ENCODE results near the gene VTI1B.
"Not testable (repeated sequence)": the region's sequence is repeated elsewhere in the genome, so short reads cannot be mapped to it uniquely, and the experiment has no call there.

VTI1B gene, protein sequence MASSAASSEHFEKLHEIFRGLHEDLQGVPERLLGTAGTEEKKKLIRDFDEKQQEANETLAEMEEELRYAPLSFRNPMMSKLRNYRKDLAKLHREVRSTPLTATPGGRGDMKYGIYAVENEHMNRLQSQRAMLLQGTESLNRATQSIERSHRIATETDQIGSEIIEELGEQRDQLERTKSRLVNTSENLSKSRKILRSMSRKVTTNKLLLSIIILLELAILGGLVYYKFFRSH

DNA sequence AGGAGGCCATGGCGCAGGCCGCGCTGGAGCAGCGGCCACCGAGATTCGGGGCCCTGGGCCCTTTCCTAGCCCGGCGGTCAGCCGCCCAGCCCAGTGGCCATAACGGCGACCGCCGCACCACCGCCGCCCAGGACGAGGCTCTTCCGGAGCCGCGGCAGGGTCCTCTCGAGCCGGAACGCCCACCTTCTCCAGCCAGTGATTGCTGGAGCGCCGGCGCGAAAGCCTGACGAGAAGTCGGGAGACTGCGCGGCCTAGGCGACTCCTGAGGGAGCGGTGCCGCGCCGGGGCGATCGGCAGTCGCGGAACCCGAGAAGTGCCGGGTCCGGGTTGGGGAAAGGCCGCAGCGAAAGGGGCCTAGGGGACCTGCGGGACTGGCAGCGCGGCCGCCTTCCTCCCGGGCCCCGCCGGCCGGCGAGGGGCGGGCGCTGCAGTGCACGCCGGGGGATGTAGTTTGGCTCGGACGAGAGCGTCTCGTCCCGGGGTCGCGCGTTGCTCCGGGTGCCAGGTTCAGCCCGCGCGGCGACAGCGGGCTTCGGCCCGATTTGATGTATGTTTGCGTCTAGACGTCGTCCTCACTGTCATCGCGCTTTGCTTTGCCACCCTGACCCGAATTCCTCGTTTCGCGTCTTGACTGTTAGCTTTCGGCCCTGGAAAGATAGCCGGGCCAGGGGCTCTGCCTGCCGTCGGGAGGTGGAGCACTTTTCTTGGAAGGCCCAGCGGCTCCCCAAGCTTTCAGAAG, at the start of gene VTI1B:
Gene VTI1B (minus strand): TSS at position 153 of the 739 bp plus-strand sequence. CDS start 143 bp downstream, at position 10.
- DNase-seq: peak; percentile 76 to 79

DNA sequence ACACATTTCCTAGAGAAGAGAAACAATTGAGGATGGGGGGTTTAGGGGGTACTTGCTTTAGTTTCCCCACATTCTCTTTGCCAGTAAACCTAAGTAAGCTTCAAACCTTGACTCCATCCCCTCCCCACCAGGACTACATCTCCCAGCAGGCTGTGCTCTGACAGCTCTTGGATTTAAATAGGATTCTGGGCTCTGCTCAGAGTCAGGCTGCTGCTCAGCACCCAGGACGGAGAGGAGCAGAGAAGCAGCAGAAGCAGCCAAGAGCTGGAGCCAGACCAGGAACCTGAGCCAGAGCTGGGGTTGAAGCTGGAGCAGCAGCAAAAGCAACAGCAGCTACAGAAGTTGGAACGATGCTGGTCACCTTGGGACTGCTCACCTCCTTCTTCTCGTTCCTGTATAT, 47.9 kb upstream of the VTI1B start:
- DNase-seq: peak; percentile 13 to 20

DNA sequence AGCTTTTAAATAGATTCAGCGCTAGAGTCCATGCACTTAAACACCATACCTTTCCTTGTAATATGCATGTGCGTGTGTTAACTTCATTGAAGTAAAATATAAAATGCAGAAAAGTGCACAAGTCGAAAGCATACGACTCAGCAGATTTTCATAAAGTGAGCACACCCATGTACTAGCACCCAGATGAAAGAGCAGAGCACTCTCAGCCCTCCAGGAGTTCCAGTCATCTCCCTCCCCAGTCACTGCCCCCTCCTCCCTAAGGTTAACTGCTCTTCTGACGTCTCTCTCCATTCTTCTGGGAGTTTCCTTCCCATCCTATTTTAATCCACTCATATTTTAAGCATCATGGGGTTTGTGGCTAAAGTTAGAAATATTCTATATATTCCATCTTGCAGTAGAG, 47.4 kb upstream of the VTI1B start:
- DNase-seq: no peak

DNA sequence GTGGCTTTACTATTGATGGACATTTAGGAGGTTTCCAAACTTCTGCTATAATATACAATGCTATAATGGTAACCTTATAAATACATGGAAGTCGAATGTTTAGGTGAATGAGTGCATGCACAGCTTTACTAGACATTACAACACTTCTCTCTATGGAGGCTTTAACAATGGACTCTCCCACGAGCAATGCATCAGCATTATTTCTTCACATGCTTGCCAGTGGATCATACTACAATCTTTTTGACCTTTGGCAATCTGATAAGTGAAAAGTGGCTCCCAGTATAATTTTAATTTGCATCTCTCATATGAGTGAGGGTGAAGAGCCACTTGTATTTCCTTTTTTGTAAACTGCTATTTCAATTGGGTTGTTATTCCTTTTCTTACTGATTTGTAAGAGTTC, 45.4 kb upstream of the VTI1B start:
- no peak for DNase-seq

DNA sequence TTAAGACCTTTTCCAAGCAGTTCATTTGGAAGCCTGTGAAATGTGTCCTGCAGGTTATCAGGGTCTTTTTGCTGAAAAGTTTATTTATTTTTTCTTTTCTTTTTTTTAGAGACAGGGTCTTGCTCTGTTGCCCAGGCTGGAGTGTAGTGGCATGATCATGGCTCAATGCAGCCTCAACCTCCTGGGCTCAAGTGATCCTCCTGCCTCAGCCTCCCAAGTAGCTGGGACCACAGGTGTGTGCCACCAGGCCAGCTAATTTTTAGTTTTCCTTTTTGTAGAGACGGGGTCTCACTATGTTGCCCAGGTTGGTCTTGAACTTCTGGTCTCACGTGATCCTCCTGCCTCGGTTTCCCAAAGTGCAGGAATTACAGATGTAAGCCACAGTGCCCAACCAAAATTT, 45.0 kb upstream of the VTI1B start:
- not testable (repeated sequence) for DNase-seq

DNA sequence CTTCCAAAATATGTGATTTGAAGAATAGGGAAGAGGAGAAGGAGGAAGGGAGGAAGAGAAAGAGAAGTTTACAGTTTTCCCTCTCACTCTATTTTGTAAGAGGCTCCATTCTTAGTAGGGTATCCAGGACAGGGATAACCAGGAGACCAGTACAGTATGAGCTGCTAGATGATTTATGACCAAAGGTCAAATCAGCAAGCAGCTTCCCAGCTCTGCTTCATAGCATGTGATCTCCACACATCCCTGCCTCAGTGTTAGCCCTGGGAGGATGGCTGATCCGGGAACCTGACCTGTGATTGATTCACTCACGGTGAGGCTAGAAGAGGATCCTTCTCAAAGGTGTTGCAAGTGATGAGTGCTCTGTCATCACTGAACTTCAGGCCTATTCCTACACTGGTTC, 43.8 kb upstream of the VTI1B start:
- DNase-seq: no peak

DNA sequence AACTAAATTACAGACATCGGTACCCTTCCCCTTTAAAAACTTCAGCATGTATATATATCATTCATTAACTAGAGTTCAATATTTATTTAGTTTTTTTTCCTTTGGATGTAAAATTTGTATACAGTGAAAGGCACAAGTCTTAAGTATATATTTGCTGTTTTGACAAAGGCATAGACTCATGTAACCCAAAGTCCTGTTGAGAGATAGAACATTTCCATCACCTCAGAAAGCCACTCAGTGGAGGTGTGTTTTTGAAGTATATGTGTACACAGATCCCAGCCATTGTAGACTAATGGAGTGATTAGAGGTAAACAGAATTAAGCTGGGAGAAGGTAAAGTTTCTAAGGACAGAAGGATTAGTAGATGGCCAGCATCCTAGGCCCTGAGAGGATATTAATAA, 42.6 kb upstream of the VTI1B start:
- DNase-seq: no peak

DNA sequence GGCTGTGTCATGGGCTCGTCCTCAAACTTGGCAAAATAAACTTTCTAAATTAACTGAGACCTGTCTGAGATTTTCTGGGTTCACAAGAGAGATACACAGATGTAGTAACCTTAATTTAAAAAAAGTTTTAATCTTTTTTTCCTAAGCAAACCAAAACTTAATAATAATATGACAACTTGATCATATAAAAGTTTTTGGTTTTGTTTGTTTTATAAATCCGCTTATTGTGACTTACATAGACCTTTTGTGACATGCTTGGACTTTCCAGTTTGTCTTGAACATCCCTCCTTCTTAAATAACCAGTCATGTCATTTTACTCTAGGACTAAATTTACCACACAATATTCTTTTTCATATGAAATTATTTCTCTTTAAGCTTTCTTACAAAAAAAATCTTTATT, 35.8 kb upstream of the VTI1B start:
- DNase-seq: peak; percentile 8 to 11

DNA sequence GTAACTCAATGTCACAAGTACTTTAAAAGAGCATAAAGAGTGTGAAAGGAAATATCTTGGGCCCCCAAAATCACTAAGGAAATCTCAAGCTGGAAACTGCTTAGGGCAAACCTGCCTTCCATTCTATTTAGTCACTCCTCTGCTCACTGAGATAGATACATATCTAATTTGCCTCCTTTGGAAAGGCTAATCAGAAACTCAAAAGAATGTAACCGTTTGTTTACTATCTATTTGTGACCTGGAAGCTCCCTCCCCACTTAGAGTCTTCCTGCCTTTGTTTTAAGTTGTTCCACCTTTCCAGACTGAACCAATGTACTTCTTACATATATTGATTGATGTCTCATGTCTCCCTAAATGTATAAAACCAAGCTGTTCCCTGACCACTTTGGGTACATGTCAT, 35.4 kb upstream of the VTI1B start:
- not testable (repeated sequence) for DNase-seq

DNA sequence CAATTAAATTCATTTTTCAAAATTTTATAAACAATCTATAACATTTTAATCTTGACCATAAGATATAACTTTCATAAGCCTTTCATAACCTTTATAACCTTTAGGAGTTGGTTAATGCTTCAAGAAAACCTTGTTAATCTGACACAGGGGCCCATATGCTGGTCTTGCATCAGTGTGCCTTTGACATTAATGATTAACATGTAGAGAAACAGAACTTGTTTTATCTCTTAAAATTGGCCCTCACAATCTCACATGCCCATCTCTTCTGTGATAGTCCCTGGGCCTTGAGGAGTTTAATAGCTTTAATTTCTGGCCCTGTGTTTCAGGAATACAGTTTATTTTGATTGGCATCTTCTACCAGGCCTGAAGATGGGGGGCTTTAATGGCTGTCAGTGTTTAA, 34.9 kb upstream of the VTI1B start:
- DNase-seq: not testable (repeated sequence)

DNA sequence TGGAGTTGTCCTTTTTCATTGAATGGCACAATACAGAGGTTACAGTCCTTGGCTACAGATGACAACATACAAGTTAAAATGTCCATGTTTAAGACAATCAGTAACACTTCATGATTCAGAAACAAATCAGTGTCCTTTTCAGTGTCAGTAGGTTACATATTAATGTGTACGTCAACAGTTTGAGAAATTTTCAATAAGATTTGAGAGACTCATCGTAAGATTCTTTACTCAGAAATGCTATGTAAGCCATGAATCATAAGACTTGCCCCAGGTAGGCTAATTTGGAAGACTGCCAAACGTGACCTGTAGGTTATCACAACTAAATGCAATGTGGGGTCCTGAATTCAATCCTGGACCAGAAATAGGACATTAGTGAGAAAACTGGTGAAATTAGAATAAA, 30.8 kb upstream of the VTI1B start:
- no peak for DNase-seq

DNA sequence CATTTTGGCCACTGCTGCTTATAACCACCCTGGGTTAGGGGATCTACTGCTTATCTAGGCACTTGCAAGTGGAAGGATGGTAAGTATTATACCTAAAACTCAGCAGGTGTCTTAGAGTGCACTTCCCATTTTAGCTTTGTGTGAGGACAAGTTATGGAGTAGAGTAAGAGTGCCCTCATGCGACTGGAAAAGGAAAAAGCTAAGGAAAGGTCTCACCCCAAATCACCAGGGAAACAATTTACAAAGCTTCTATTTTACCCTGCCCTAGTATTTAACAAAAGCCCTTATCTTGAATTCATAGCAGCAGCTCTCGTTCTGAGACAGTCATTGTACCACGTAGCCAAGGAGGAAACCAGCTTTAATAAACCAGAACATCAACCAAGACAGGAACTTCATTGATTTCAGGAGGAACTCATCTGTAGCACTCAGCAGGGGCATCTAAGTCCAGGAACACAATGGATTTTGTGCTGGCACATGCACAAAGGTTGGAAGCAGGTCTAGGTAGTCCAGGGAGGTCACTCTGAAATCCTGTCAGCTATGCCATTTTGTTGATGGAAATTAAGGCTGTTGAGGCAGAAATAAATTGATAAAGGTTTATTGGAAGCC, 30.2 kb upstream of the VTI1B start:
- DNase-seq: peak; percentile 83 to 91

DNA sequence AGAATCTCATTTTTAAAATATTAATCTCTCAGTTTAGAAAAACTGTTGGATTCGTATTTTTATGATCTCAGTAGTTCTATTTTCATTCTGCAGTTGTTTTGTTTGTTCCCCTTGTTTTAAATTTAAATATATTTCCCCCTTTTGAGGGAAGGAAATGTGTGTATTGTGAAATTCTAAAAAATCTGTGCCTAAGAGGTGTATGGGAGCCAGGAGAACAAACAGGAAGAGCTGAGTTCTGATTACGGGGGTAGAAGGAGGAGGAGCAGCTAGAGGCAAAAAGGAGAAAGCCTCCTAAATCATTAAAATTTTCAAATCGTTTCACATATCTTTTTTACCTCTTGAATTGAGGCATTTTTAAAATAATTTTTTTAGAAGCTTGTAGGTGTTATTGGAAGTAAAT, 29.6 kb upstream of the VTI1B start:
- DNase-seq: no peak

DNA sequence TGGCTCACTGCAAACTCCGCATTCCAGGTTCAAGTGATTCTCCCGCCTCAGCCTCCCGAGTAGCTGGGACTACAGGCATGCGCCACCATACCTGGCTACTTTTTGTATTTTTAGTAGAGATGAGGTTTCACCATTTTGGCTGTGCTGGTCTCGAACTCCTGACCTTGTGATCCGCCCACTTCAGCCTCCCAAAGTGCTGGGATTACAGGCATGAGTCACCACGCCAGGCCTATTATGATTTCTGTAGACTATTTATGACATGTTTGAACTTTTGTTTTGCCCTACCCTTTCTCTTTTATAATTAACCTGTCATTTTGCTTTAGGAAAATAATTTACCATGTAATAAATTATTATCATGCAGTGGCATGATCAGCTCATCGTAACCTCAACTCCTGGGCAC, 27.1 kb upstream of the VTI1B start, which contains the start of gene RDH12:
Gene RDH12 (plus strand): TSS at position 395 of the 400 bp plus-strand sequence. CDS start 20,757 bp downstream, outside the sequence.
- not testable (repeated sequence) for DNase-seq

DNA sequence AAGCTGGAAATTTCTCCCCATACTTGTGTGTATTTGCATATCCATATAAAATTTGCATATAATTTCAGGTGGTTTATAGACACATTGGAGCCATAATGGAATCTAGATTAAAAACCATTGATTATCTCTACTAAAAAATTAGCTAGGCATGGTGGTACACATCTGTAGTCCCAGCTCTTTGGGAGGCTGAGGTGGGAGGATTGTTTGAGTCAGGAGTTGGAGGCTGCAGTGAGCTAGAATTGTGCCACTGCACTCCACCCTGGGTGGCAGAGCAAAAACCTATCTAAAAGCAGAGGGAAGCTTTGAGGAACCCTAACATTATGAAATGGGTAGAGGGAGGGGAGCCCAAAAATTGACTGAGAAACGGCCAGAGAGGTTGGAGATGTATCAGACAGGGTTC, 23.7 kb upstream of the VTI1B start:
- no peak for DNase-seq

DNA sequence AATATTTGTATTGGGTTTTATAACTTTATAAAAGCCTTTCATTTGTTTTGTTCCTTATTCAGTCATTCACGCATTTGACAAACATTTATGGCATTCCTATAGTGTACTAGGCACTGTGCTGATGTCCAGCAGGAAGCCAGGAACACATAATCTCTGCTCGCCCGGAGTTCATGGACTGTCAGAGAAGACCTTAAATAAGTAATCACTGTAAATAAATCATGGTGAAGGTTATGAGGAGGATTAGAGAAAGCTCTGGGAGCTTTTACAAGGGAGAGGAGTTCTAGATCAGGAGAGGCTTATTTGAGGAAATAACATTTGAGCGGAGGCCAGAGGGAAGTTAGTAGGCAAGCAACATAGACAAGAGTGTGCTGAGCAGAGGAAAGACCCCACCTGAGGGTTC, 22.6 kb upstream of the VTI1B start:
- DNase-seq: no peak

DNA sequence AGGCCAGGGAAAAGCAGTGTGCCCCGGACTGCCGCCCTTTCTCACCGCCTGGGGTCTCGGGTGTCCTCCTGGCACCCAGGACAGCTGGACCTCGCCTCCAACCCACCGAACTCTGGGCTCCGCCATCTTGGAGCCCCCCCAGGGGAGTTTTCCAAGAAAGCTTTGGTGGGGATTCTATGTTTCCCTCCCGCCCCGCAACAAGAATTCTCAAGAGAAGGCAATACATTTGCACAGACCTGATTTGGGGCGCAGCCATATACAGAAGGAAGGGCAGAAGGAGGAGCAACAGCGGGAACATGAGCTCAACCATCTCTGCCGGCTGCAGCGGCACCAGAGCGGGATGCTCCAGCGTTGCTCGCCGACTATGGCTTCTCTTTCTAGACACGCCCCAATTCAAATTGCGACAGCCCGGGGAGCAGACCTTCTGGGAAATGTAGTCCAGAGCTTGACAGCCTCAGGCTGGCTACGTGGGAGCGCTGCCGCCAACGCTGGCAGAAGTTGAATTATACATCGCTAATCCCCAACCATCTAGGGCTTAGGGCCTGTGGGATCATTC, 21.0 kb upstream of the VTI1B start, which contains the start of gene RDH11:
Gene RDH11 (minus strand): TSS at position 371 of the 556 bp plus-strand sequence. CDS start 61 bp downstream, at position 310.
- peak; percentile 97 to 98 for DNase-seq

DNA sequence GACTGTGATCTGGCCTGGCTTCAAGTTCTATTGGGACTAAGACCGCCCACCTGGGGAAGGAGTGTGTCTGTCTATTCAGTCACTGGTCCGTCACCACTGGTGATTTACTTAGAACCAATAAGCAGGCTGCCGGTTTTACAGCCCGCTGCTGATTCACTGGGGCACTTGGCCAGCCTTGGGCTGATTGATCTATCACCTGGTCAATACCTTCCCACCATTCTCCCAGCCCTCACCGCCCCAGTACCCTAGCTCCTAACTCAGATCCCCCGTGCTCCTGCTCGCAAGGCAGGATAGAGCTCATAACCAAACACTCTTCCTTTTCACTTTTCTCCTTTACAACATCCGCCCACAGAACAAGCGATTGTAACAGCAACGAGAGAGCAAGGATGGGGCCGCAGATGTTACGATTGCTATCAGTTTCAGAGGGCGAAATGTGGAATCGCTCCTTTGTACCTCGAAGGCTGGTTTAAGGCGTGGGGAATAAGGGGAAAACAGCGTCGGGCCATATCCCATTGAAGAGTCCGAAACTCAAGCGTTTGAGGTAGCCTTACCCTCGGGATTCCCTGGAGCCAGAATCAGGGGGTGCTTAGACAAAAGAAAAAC, 20.5 kb upstream of the VTI1B start:
- peak; percentile 70 to 71 for DNase-seq

DNA sequence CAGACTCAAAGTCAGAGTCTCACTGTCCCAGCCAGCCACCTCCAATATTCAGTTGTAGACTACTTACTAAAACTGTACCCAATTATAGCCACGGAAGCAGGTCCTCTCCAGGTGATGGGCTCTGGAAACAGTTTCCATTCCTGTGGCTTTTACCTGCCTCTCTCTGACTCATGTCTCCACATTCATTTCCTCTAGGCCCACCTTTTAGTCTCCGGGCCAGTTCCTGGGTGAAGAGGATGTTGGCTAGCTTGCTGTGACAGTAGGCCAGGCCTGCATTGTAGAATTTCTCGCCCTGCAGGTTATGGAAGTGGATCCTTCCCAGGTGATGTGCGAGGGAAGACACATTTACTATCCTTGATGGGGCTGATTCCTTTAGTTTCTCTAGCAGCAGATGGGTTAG, 15.6 kb upstream of the VTI1B start:
- DNase-seq: no peak

DNA sequence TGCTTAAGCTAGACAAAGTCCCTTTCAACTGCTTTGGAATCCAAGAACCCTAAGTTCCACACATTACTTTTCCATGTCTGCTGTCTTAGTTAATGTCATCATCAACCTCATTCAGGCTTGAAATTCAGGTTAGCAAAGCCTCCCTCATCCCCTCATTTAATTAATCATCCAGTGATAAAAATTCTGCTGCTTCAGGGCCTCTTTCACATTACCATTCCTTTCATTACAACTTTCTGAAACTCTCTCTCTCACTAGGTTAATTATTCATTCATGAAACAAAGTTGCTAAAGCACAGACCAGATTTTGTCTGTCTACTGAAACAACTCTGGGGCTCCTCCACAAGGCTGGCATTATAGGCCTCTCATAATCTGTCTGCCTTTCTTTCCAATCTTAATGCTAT, 9.4 kb upstream of the VTI1B start:
- DNase-seq: no peak

DNA sequence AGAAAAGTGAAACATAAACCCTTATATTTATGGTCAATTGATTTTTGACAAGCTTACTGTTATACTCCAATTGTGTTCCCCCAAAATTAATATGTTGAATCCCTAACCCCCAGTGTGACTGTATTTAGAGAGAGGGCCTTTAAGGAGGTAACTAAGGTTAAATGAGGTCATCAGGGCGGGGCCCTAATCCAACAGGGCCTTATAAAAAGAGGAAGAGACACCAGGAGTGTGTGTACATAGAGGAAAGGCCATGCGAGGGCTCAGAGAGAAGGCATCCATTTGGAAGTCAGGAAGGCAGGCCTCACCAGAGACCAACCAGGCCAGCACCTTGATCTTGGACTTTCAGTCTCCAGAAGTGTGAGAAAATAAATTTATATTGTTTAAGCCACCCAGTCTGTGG, 6.5 kb upstream of the VTI1B start:
- peak; percentile 40 to 42 for DNase-seq

DNA sequence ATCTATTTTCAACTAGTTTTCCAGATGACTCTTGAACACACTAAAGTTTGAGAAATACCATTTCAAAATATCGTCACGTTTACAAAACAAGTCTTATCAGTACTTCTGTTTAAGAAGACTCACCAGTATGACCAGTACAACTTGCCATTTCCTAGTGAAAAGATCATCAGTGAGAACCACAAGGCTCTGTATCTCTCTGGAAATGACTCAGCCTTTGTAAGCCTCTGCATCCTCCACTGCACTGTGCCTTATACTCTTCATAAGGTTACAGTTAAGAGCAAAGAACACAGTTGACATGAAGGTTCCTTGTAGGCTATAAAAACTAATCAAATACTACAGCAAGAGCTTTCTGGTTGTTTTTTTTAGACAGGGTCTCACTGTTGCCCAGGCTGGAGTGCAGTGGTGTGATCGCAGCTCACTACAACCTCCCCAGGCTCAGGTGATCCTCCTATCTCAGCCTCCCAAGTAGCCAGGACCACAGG, 5.7 kb upstream of the VTI1B start:
- peak; percentile 10 to 24 for DNase-seq

DNA sequence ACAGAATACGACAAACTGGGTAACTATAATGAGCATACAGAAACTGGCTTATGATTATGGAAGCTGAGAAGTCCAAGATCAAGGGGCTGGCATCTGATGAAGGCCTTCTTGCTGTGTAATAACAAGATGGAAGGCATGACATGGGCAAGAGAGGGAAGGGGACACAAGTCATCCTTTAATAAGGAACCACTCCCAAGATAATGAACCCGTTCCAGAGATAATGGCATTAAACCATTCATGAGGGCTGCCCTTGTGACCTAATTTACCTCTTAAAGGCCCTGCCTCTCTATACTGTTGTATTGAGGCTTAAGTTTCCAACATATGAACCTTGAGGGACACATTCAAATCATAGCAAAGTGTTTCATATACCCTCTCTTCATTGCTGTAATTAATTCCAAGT, 4.6 kb upstream of the VTI1B start:
- DNase-seq: no peak
